Parathyroid adenoma (tissue), 2 donors: Measurements from ENCODE around the gene PPM1F.

Source experiments
- H2AFZ ChIP-seq: fragments of 300-600 bp; sonication (generic); one replicate; pipeline ENCODE4 v1.7.0; 2017; ENCODE audit warnings: antibody characterized with exemption, mild to moderate bottlenecking
- H3K27ac ChIP-seq: fragments of 300-600 bp; sonication (generic); one replicate; pipeline ENCODE4 v1.7.0; 2017
- H3K27me3 ChIP-seq: fragments of 300-600 bp; sonication (generic); one replicate; pipeline ENCODE4 v1.7.0; 2017; ENCODE audit warnings: low read length; ENCODE audit not compliant: control insufficient read depth, insufficient read depth
- H3K36me3 ChIP-seq: fragments of 300-600 bp; sonication (generic); one replicate; pipeline ENCODE4 v1.7.0; 2017; ENCODE audit warnings: low read length; ENCODE audit not compliant: control insufficient read depth, insufficient read depth
- H3K4me1 ChIP-seq: fragments of 300-600 bp; sonication (generic); one replicate; pipeline ENCODE4 v1.7.0; 2017; ENCODE audit warnings: control low read depth
- H3K4me2 ChIP-seq: fragments of 300-600 bp; sonication (generic); one replicate; pipeline ENCODE4 v1.7.0; 2017; ENCODE audit warnings: low read length
- H3K4me3 ChIP-seq: fragments of 300-600 bp; sonication (generic); one replicate; pipeline ENCODE4 v1.7.0; 2017; ENCODE audit warnings: low read depth, low read length
- H3K79me2 ChIP-seq: fragments of 300-600 bp; sonication (generic); one replicate; pipeline ENCODE4 v1.7.0; 2017; ENCODE audit warnings: control low read depth
- H3K9ac ChIP-seq: fragments of 300-600 bp; sonication (generic); one replicate; pipeline ENCODE4 v1.7.0; 2017; ENCODE audit warnings: mild to moderate bottlenecking
- H3K9me3 ChIP-seq: fragments of 300-600 bp; sonication (generic); one replicate; pipeline ENCODE4 v1.7.0; 2017; ENCODE audit warnings: low read length; ENCODE audit not compliant: control insufficient read depth
- CTCF ChIP-seq: fragments of 300-600 bp; sonication (generic); IDR thresholded peaks from one replicate; pipeline ENCODE4 v1.7.0; 2017; ENCODE audit warnings: antibody characterized with exemption, mild to moderate bottlenecking
- donor health status: primary hyperparathyroidism.

Gene PPM1F

DNA sequence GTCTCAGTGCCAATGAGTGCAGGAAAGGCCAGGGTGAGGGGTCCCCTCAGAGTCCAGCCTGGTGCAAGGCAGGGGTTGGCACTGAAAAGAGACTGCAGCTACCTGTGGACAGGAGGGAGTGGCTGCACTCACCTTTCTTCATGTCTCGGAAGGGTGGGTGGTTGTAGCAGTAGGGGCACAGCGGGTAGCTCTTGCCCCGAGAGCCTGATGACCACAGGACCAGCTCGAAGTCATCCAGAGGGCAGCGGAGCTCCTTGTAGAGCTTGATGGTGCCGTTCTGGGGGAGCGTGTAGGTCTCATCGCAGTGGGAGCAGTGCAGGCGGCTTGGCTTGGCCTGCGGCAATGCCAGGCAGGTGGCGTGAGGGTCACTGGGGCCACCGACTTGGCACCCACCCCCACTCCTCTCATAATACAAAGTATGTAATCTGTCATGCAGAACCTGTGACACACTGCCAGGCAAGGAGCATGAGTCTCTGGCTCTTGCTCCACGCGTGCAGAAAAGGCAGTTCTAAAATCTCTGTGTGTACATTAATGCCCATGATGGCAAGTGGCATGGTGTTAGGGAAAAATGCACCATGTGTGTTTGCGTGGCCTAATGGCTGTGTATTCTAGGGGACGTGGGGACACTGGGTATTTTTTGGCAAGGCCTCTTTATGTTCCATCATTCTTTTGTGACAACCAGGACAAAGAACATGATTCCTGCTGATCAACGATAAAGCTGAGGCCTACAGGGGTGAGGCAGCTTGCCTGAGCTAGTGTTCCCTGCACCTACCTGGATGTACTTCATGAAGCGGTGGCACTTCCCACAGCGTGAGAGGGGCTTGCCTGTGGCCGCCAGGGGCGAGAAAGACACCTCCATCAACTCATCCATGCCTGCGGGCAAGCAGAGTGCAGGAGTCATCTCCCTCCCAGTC is 6.0 kb upstream of the PPM1F start:
- no peak for TF ChIP-seq CTCF
- no peaks in the 10 kb centered on the region for H3K27me3 ChIP-seq
- no peak overlapping the region for H3K4me2 ChIP-seq
- H3K27ac ChIP-seq: no peak overlapping the region
- H3K79me2 ChIP-seq: no peaks in the 10 kb centered on the region
- no peak overlapping the region for H3K9ac ChIP-seq
- H3K4me3 ChIP-seq: no peak overlapping the region
- H2AFZ ChIP-seq: no peak overlapping the region
- H3K9me3 ChIP-seq: no peaks in the 10 kb centered on the region
- no peaks in the 10 kb centered on the region for H3K4me1 ChIP-seq
- no peaks in the 10 kb centered on the region for H3K36me3 ChIP-seq

DNA sequence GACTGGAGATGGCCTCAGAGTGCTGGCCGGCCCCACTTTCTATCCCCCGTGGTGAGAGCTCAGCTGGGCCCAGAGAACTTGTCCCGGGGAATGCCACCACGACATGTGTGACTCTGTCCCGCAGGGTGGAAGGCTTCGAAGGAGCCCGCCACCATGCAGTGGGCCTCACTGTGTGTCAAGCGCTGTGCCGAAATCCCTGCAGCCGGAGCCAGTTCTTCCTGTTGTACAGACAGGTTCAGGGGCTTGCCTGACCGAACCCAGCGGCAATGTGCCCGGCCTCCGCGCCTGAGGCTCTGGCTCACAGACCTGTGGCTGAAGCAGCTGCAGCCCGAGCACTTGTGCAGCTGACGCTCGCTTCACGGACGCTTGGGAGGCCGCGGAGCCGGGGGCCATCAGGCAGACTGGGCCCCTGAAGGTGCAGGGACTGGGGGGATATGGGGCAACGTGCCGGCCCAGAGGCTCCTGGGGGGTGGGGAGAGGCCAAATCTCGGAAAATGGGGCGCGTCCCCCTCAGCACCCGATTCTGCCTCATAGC is 650 bp downstream of the PPM1F start:
- no peak for TF ChIP-seq CTCF
- H3K4me3 ChIP-seq: peak overlapping the region; percentile 68
- H3K4me2 ChIP-seq: peak overlapping the region; percentile 94
- H3K4me1 ChIP-seq: peaks cover 2% of the 10 kb centered on the region
- H3K9me3 ChIP-seq: no peaks in the 10 kb centered on the region
- no peak overlapping the region for H3K27ac ChIP-seq
- no peaks in the 10 kb centered on the region for H3K36me3 ChIP-seq
- peak overlapping the region; percentile 17 for H2AFZ ChIP-seq
- peaks cover 2% of the 10 kb centered on the region for H3K79me2 ChIP-seq
- no peaks in the 10 kb centered on the region for H3K27me3 ChIP-seq
- no peak overlapping the region for H3K9ac ChIP-seq

GRCh38 chr22:21951062-21951461 is 1.6 kb downstream of the PPM1F start:
- Histone ChIP-seq H3K36me3 (no peaks in the 10 kb centered on the region), H3K4me1 (peaks cover 2% of the 10 kb centered on the region), H3K4me3 (no peak overlapping the region)

DNA sequence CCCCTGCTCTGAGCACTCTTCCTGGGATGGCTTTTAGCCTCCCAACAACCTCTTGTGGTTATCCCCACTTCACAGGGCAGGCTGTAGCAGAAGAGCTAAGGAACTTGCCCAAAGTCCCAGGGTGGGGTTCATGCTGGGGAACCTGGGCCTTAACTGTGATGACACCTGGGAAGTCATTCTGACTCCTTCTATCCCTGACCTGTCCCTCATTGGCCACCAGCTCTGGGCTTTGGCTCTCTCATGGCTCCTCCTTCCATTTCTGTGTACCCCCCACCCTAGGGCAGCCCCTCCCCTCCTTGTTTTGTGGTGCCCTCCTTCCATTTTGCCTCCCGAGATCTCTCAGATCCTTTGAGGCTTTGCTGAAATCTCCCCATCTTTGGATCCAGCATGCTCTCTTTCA is 2.7 kb downstream of the PPM1F start:
- no peaks in the 10 kb centered on the region for H3K9me3 ChIP-seq
- no peak for TF ChIP-seq CTCF
- H3K4me1 ChIP-seq: peaks cover 2% of the 10 kb centered on the region
- no peaks in the 10 kb centered on the region for H3K27me3 ChIP-seq
- no peak overlapping the region for H3K4me3 ChIP-seq
- no peak overlapping the region for H3K9ac ChIP-seq
- no peaks in the 10 kb centered on the region for H3K36me3 ChIP-seq
- peaks cover 2% of the 10 kb centered on the region for H3K79me2 ChIP-seq
- H3K4me2 ChIP-seq: no peak overlapping the region
- H3K27ac ChIP-seq: peak overlapping the region; percentile 32
- no peak overlapping the region for H2AFZ ChIP-seq

More at GRCh38 chr22:21951062-21951461, 1.6 kb downstream of the PPM1F start:
- TF ChIP-seq CTCF: no peak
- Histone ChIP-seq H3K27me3 (no peaks in the 10 kb centered on the region), H3K4me2 (no peak overlapping the region), H3K9me3 (no peaks in the 10 kb centered on the region), H3K27ac (no peak overlapping the region), H3K79me2 (peaks cover 2% of the 10 kb centered on the region), H3K9ac (no peak overlapping the region), H2AFZ (no peak overlapping the region)
